Caco-2 (cell line): ENCODE measurements around the gene CNTNAP5. TPM values are rescaled to one million over a fixed set of nuclear protein-coding genes. Genes with fewer than 3 reads are reported as not detected.

Experiments
- BruUV-seq: library from RNA; stranded (reverse); fragments of 400-500 nt; replicated peaks from 2 replicates; lab custom pipeline; 2021; lab: Mats Ljungman, UMichigan
- CTCF ChIA-PET: fragments of 300-600 bp; sonication (Branson Sonifier 250); formaldehyde crosslinking; loops from one replicate; lab custom pipeline; 2022; ENCODE audit warnings: antibody characterized with exemption; lab: Charles Lee
- POLR2A ChIA-PET: fragments of 300-600 bp; sonication (Branson Sonifier 250); formaldehyde crosslinking; loops from one replicate; lab custom pipeline; 2022; ENCODE audit warnings: antibody characterized with exemption; lab: Charles Lee
- DNase-seq, 2 experiments: peaks; one replicate each; pipeline versions ENCODE4 v3.0.0 to v3.0.0-alpha.2; 2020 to 2022
- H3K27me3 ChIP-seq: replicated peaks from 2 replicates; pipeline ENCODE4 v1.6.0; 2011; ENCODE audit warnings: low read length; ENCODE audit not compliant: control insufficient read depth, insufficient read depth
- H3K36me3 ChIP-seq: 2 replicates; pipeline ENCODE4 v1.5.1; 2011; ENCODE audit warnings: low read length; ENCODE audit not compliant: control insufficient read depth, insufficient read depth
- H3K4me1 ChIP-seq: fragments of 250-450 bp; sonication (Bioruptor Pico); 2 replicates; pipeline ENCODE4 v1.5.1; 2020; ENCODE audit warnings: mild to moderate bottlenecking
- H3K4me3 ChIP-seq: 2 replicates; pipeline ENCODE4 v1.5.1; 2011; ENCODE audit warnings: low read depth, mild to moderate bottlenecking, control low read depth, low read length
- H3K9me3 ChIP-seq: fragments of 250-450 bp; sonication (Bioruptor Pico); 2 replicates; pipeline ENCODE4 v1.5.1; 2020; ENCODE audit warnings: mild to moderate bottlenecking, moderate library complexity
- H3K27ac Mint-ChIP-seq: one replicate; pipeline ENCODE4 v1.8.0; 2022; ENCODE audit warnings: mixed read lengths; ENCODE audit not compliant: unreplicated experiment
- H3K27me3 Mint-ChIP-seq: one replicate; pipeline ENCODE4 v1.8.0; 2022; ENCODE audit warnings: mixed read lengths; ENCODE audit not compliant: insufficient read depth, unreplicated experiment
- H3K36me3 Mint-ChIP-seq: one replicate; pipeline ENCODE4 v1.8.0; 2022; ENCODE audit warnings: mild to moderate bottlenecking, mixed read lengths; ENCODE audit not compliant: insufficient read depth, unreplicated experiment
- H3K4me1 Mint-ChIP-seq: one replicate; pipeline ENCODE4 v1.8.0; 2022; ENCODE audit warnings: low read depth, mixed read lengths; ENCODE audit not compliant: unreplicated experiment
- H3K4me3 Mint-ChIP-seq: one replicate; pipeline ENCODE4 v1.8.0; 2022; ENCODE audit warnings: mild to moderate bottlenecking, moderate library complexity, mixed read lengths; ENCODE audit not compliant: unreplicated experiment
- H3K9me3 Mint-ChIP-seq: one replicate; pipeline ENCODE4 v1.8.0; 2022; ENCODE audit warnings: mixed read lengths; ENCODE audit not compliant: unreplicated experiment
- intact Hi-C: fragments of 100-400 bp; cut with micrococcal nuclease; formaldehyde crosslinking; loops from one replicate; pipeline ENCODE4 v1.10.0; 2022; ENCODE audit not compliant: unreplicated experiment
- total RNA-seq: library from RNA; stranded (reverse); gene quantifications from 2 replicates; pipeline ENCODE4 v1.2.3, GENCODE V29; 2022
- TF ChIP-seq, protein P1 (sequence below), 2 experiments: fragments of 200-600 bp in 1 of 2; IDR thresholded peaks; 1 replicate in 1 of 2; 2 replicates in 1 of 2; pipeline versions ENCODE4 v1.5.1 to v1.8.0; 2011 to 2022; ENCODE audit warnings: antibody characterized with exemption in 1 of 2, control low read depth in 1 of 2, inconsistent platforms in 1 of 2, low read depth in 1 of 2, low read length in 1 of 2, mild to moderate bottlenecking in 1 of 2, moderate library complexity in 1 of 2; ENCODE audit not compliant: insufficient read depth in 1 of 2, severe bottlenecking in 1 of 2, unreplicated experiment in 1 of 2

Gene CNTNAP5
- total RNA-seq, 1 experiment from 2014 or later = 0.14 TPM

DNA sequence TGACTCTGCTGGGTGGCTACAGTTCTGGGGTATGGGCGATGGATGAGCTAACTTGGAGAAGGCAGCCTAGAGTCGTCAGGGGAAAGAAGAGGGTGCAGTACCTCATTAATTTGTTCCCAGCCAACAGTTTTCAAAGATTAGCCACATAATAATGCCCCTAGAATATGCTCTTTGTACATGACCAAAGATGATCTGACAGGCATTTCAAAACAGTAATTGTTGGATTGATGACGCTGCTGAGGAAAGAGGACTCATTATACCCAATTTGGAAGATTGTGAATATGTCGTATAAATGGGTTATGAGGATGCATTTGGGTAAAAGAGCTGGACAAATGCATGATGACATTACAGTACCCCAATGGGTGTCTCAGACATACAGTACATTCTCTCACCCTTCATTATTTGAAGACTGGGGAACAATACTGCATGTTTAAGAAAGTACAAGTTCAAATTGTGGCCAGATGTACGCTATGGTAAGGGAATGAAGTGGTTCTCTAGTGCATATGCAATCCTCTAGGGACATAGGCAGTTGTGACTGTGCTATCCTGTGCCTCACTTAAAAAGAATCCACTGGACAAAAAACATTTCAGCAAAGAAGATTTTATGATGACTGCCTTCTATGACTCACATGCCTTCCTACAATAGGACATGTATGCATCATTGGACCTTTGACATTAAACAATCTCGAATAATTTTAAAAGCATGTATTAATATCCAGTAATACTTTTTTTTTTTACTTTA lies 233.2 kb downstream of the CNTNAP5 start:
- Histone ChIP-seq H3K9me3 (no peaks in the 10 kb centered on the region), H3K36me3 (no peaks in the 10 kb centered on the region), H3K4me3 (no peak overlapping the region), H3K27me3 (no peaks in the 10 kb centered on the region), H3K4me1 (no peaks in the 10 kb centered on the region)
- no TSS peak for BruUV-seq
- Mint-ChIP-seq H3K27ac (no peak overlapping the region), H3K36me3 (no peaks in the 10 kb centered on the region), H3K9me3 (no peaks in the 10 kb centered on the region), H3K27me3 (no peaks in the 10 kb centered on the region), H3K4me1 (peaks cover 6% of the 10 kb centered on the region), H3K4me3 (no peak overlapping the region)
- ChIA-PET POLR2A (no interaction called here), CTCF (no interaction called here)
- TF ChIP-seq, protein P1, sequence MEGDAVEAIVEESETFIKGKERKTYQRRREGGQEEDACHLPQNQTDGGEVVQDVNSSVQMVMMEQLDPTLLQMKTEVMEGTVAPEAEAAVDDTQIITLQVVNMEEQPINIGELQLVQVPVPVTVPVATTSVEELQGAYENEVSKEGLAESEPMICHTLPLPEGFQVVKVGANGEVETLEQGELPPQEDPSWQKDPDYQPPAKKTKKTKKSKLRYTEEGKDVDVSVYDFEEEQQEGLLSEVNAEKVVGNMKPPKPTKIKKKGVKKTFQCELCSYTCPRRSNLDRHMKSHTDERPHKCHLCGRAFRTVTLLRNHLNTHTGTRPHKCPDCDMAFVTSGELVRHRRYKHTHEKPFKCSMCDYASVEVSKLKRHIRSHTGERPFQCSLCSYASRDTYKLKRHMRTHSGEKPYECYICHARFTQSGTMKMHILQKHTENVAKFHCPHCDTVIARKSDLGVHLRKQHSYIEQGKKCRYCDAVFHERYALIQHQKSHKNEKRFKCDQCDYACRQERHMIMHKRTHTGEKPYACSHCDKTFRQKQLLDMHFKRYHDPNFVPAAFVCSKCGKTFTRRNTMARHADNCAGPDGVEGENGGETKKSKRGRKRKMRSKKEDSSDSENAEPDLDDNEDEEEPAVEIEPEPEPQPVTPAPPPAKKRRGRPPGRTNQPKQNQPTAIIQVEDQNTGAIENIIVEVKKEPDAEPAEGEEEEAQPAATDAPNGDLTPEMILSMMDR (IDR thresholded peaks at IDR 0.05; ENCODE audit: insufficient read depth in 1 of 2, low read depth in 1 of 2, low read length in 1 of 2, severe bottlenecking in 1 of 2, unreplicated experiment in 1 of 2) = no peak
- intact Hi-C loops = no loop called here
- DNase-seq = no peak

DNA sequence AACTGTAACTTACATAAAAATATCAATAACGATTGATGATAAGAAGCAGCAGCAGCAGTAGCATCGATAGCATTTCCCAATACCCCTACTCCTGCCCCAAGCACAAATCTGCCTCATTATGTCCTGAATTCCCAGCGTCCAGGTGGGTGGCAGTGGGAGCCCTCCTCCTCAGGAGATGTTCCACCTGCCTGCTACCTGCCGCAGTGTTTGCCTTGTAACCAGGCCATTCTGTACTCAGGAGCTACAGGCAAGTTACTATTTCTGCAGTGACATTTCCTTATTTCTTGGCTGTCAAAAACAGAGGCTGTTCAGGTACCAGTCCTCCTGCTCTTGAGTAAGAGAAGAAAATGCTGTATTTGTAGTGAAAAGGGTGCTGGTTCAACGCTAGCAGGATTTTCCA lies 236.4 kb downstream of the CNTNAP5 start:
- POLR2A ChIA-PET = no interaction called here
- no peaks in the 10 kb centered on the region for H3K9me3 Mint-ChIP-seq

GRCh38 chr2:124264551-124265091 lies 239.5 kb downstream of the CNTNAP5 start:
- Mint-ChIP-seq H3K27ac (no peak overlapping the region), H3K9me3 (no peaks in the 10 kb centered on the region), H3K36me3 (no peaks in the 10 kb centered on the region), H3K4me3 (no peak overlapping the region), H3K27me3 (peaks cover 4% of the 10 kb centered on the region), H3K4me1 (no peaks in the 10 kb centered on the region)
- CTCF ChIA-PET = no interaction called here
- H3K27me3 ChIP-seq = no peaks in the 10 kb centered on the region
- DNase-seq = no peak
- no peak overlapping the region for H3K4me3 ChIP-seq
- no peaks in the 10 kb centered on the region for H3K4me1 ChIP-seq
- no TSS peak for BruUV-seq
- no peaks in the 10 kb centered on the region for H3K36me3 ChIP-seq
- POLR2A ChIA-PET = no interaction called here
- H3K9me3 ChIP-seq = no peaks in the 10 kb centered on the region
- intact Hi-C loops = no loop called here
- TF ChIP-seq, protein P1 (IDR thresholded peaks at IDR 0.05; ENCODE audit: insufficient read depth in 1 of 2, low read depth in 1 of 2, low read length in 1 of 2, severe bottlenecking in 1 of 2, unreplicated experiment in 1 of 2) = no peak

More for the DNA sequence above, 236.4 kb downstream of the CNTNAP5 start:
- no peak overlapping the region for H3K27ac Mint-ChIP-seq
- CTCF ChIA-PET = no interaction called here
- Histone ChIP-seq H3K36me3 (no peaks in the 10 kb centered on the region), H3K27me3 (no peaks in the 10 kb centered on the region), H3K9me3 (no peaks in the 10 kb centered on the region), H3K4me1 (no peaks in the 10 kb centered on the region), H3K4me3 (no peak overlapping the region)
- no peaks in the 10 kb centered on the region for H3K36me3 Mint-ChIP-seq
- BruUV-seq = no TSS peak
- TF ChIP-seq, protein P1 (IDR thresholded peaks at IDR 0.05; ENCODE audit: insufficient read depth in 1 of 2, low read depth in 1 of 2, low read length in 1 of 2, severe bottlenecking in 1 of 2, unreplicated experiment in 1 of 2) = no peak
- H3K4me1 Mint-ChIP-seq = no peaks in the 10 kb centered on the region
- DNase-seq = no peak
- intact Hi-C loops = no loop called here
- peaks cover 4% of the 10 kb centered on the region for H3K27me3 Mint-ChIP-seq
- no peak overlapping the region for H3K4me3 Mint-ChIP-seq
